Measurements from ENCODE around the gene GAS2L2.

GRCh38 chr17:35740216-35740615, 12.8 kb downstream of the GAS2L2 start:
- TF ChIP-seq ZNF274 (IDR thresholded peaks at IDR 0.05; ENCODE audit: low read depth, low read length) (no peak), YY1 (IDR thresholded peaks at IDR 0.05; ENCODE audit: insufficient read depth, insufficient read length) (no peak)
